Raji (cell line): ENCODE measurements around the gene LRRC8E.

ENCODE experiments used
- POLR2A ChIP-seq: IDR thresholded peaks from 2 replicates; pipeline ENCODE4 v1.6.1; 2011; ENCODE audit warnings: low read depth, low read length, control low read depth; ENCODE audit not compliant: insufficient read depth

LRRC8E gene

GRCh38 chr19:7924651-7925170, 36.4 kb downstream of the LRRC8E start:
- no peak for TF ChIP-seq POLR2A

GRCh38 chr19:7925171-7925851, 37.0 kb downstream of the LRRC8E start:
- TF ChIP-seq POLR2A: peak; percentile 40; the same call in 1 of the 2 replicates

- TF ChIP-seq POLR2A: no peak
Measured at GRCh38 chr19:7926021-7926726, 37.9 kb downstream of the LRRC8E start, which contains the start of gene CTXN1. TSS of gene CTXN1 (minus strand) at chr19:7926135. CDS start at chr19:7925538, 597 bp downstream.

- TF ChIP-seq POLR2A: no peak
Measured at GRCh38 chr19:7926727-7927604, 38.7 kb downstream of the LRRC8E start.

- no peak for TF ChIP-seq POLR2A
Measured at GRCh38 chr19:7927605-7928333, 39.5 kb downstream of the LRRC8E start.

- TF ChIP-seq POLR2A: no peak
Measured at GRCh38 chr19:7928334-7928706, 40.0 kb downstream of the LRRC8E start.

GRCh38 chr19:7928741-7929701, 40.7 kb downstream of the LRRC8E start:
- no peak for TF ChIP-seq POLR2A

- no peak for TF ChIP-seq POLR2A
Measured at GRCh38 chr19:7930765-7931164, 42.5 kb downstream of the LRRC8E start.

- no peak for TF ChIP-seq POLR2A
Measured at GRCh38 chr19:7931221-7932061, 43.1 kb downstream of the LRRC8E start.

- TF ChIP-seq POLR2A: no peak
Measured at GRCh38 chr19:7932276-7932929, 44.1 kb downstream of the LRRC8E start.

- no peak for TF ChIP-seq POLR2A
Measured at GRCh38 chr19:7932930-7933300, 44.6 kb downstream of the LRRC8E start.

- TF ChIP-seq POLR2A: no peak
Measured at GRCh38 chr19:7933411-7933810, 45.1 kb downstream of the LRRC8E start.
